Vagina (tissue), 2 donors: Measurements from ENCODE around the gene TBX18. TPM values are rescaled to one million over a fixed set of nuclear protein-coding genes. Genes with fewer than 3 reads are reported as not detected.

Experiments
- DNase-seq, 2 donors: peaks; one replicate each; pipeline ENCODE4 v3.0.0-alpha.2; 2017; ENCODE audit errors: extremely low spot score in 2 of 2
- H3K27ac ChIP-seq: fragments of 200-600 bp; sonication (generic); one replicate; pipeline ENCODE4 v1.5.1; 2019
- H3K27me3 ChIP-seq: fragments of 200-600 bp; sonication (generic); one replicate; pipeline ENCODE4 v1.5.1; 2019
- H3K36me3 ChIP-seq, 2 donors: fragments of 200-600 bp; sonication (generic); one replicate each; pipeline ENCODE4 v1.5.1; 2017 to 2019
- H3K4me1 ChIP-seq: fragments of 200-600 bp; sonication (generic); one replicate; pipeline ENCODE4 v1.5.1; 2019
- H3K4me3 ChIP-seq, 2 donors: fragments of 200-600 bp; sonication (generic); 1 replicate in 1 of 2; 2 replicates in 1 of 2; pipeline ENCODE4 v1.5.1; 2016 to 2019
- H3K9me3 ChIP-seq: fragments of 200-600 bp; sonication (generic); one replicate; pipeline ENCODE4 v1.5.1; 2019
- POLR2A ChIP-seq, 2 donors: fragments of 450-650 bp; IDR thresholded peaks; one replicate each; pipeline ENCODE4 v1.6.1; 2017; ENCODE audit warnings: antibody characterized with exemption in 2 of 2, mild to moderate bottlenecking in 2 of 2, moderate library complexity in 2 of 2
- POLR2AphosphoS5 ChIP-seq, 2 donors: sonication (generic); formaldehyde crosslinking; IDR thresholded peaks; one replicate each; pipeline ENCODE4 v1.9.0; 2017; ENCODE audit warnings: antibody characterized with exemption in 2 of 2, mild to moderate bottlenecking in 2 of 2, low read depth in 1 of 2; ENCODE audit not compliant: insufficient read depth in 1 of 2
- intact Hi-C: fragments of 100-400 bp; cut with DNase I; formaldehyde crosslinking; loops from one replicate; pipeline ENCODE4 v1.15.1; 2023
- total RNA-seq: library from RNA; depleted of rRNA; stranded (reverse); fragments of >200 nt; gene quantifications from one replicate; pipeline ENCODE4 v1.2.3, GENCODE V29; 2016
- TF ChIP-seq, protein P1 (sequence below), 3 experiments: fragments of 450-650 bp in 2 of 3; fragments of 200-600 bp in 1 of 3; sonication (generic) in 1 of 3; IDR thresholded peaks; one replicate each; pipeline ENCODE4 v1.5.1; 2017 to 2019; ENCODE audit warnings: antibody characterized with exemption in 3 of 3, mild to moderate bottlenecking in 2 of 3, moderate library complexity in 2 of 3

The TBX18 gene
- total RNA-seq, 1 donor from 2014 or later: 9.8 TPM

- Histone ChIP-seq H3K9me3 (no peaks in the 10 kb centered on the region), H3K36me3 (no peaks in the 10 kb centered on the region), H3K27me3 (no peaks in the 10 kb centered on the region), H3K27ac (no peak overlapping the region), H3K4me1 (no peaks in the 10 kb centered on the region), H3K4me3 (no peak overlapping the region)
- no peak for DNase-seq
- intact Hi-C loops: no loop called here
- TF ChIP-seq POLR2A (IDR thresholded peaks at IDR 0.05) (no peak), POLR2AphosphoS5 (IDR thresholded peaks at IDR 0.05; ENCODE audit: insufficient read depth in 1 of 2, low read depth in 1 of 2) (no peak)
Observed at GRCh38 chr6:84731401-84731800, 33.0 kb downstream of the TBX18 start.

- TF ChIP-seq, protein P1, sequence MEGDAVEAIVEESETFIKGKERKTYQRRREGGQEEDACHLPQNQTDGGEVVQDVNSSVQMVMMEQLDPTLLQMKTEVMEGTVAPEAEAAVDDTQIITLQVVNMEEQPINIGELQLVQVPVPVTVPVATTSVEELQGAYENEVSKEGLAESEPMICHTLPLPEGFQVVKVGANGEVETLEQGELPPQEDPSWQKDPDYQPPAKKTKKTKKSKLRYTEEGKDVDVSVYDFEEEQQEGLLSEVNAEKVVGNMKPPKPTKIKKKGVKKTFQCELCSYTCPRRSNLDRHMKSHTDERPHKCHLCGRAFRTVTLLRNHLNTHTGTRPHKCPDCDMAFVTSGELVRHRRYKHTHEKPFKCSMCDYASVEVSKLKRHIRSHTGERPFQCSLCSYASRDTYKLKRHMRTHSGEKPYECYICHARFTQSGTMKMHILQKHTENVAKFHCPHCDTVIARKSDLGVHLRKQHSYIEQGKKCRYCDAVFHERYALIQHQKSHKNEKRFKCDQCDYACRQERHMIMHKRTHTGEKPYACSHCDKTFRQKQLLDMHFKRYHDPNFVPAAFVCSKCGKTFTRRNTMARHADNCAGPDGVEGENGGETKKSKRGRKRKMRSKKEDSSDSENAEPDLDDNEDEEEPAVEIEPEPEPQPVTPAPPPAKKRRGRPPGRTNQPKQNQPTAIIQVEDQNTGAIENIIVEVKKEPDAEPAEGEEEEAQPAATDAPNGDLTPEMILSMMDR (IDR thresholded peaks at IDR 0.05): no peak
- TF ChIP-seq POLR2A (IDR thresholded peaks at IDR 0.05) (no peak), POLR2AphosphoS5 (IDR thresholded peaks at IDR 0.05; ENCODE audit: insufficient read depth in 1 of 2, low read depth in 1 of 2) (no peak)
- Histone ChIP-seq H3K36me3 (no peaks in the 10 kb centered on the region), H3K27ac (no peak overlapping the region), H3K27me3 (no peaks in the 10 kb centered on the region), H3K4me3 (no peak overlapping the region), H3K4me1 (no peaks in the 10 kb centered on the region), H3K9me3 (no peaks in the 10 kb centered on the region)
- intact Hi-C loops: no loop called here
- DNase-seq: no peak
Observed at GRCh38 chr6:84728602-84729001, 35.8 kb downstream of the TBX18 start.

DNA sequence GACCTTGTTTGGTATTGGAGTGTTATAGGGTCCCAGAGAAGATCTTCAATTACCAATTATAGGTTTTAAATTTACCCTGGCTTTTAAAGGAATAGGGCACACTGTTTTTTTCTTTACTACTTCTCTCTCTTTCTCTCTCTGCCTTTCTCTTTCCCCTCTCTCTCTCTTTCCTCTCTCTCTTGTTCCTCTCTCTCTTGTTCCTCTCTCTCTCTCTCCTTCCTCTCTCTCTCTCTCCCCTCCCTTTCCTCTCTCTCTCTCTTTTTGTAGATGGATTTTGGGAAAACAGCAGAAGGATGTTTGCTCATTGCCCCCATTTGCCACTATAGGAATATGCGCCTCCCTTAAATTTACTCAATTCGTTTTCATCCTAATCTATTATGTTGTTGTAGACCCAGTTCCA lies 45.2 kb downstream of the TBX18 start:
- no peaks in the 10 kb centered on the region for H3K9me3 ChIP-seq
- intact Hi-C loops: no loop called here
- H3K27me3 ChIP-seq: no peaks in the 10 kb centered on the region
- H3K4me1 ChIP-seq: no peaks in the 10 kb centered on the region
- H3K4me3 ChIP-seq: no peak overlapping the region
- no peak overlapping the region for H3K27ac ChIP-seq
- H3K36me3 ChIP-seq: no peaks in the 10 kb centered on the region
- TF ChIP-seq POLR2AphosphoS5 (IDR thresholded peaks at IDR 0.05; ENCODE audit: insufficient read depth in 1 of 2, low read depth in 1 of 2) (no peak), POLR2A (IDR thresholded peaks at IDR 0.05) (no peak)
- TF ChIP-seq, protein P1 (IDR thresholded peaks at IDR 0.05): no peak
- DNase-seq: no peak

- Histone ChIP-seq H3K27ac (no peak overlapping the region), H3K4me3 (no peak overlapping the region), H3K4me1 (no peaks in the 10 kb centered on the region), H3K9me3 (no peaks in the 10 kb centered on the region), H3K27me3 (no peaks in the 10 kb centered on the region), H3K36me3 (no peaks in the 10 kb centered on the region)
- no peak for DNase-seq
- intact Hi-C loops: no loop called here
- TF ChIP-seq POLR2AphosphoS5 (IDR thresholded peaks at IDR 0.05; ENCODE audit: insufficient read depth in 1 of 2, low read depth in 1 of 2): no peak
- TF ChIP-seq, protein P1 (IDR thresholded peaks at IDR 0.05): no peak
- no peak for TF ChIP-seq POLR2A (IDR thresholded peaks at IDR 0.05)
Observed at GRCh38 chr6:84718038-84718955, 46.1 kb downstream of the TBX18 start.

DNA sequence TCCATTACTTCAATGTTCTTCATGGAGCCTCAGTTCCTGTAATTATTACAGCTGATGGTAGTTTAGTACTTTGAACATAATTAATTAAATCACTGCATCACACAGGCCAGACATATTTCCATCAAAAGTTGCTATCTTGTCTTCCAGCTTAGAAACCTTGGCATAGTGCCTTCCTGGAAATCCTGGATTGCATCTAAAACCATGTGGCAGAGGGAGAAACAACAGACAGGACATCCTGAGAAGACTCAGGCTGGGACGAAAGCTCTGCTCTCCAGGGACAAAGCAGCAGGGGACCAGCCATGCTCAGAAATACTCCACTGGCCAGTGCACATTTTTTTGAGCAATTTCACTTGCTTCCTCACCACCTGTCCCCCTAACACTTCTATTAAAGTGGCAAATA lies 55.3 kb downstream of the TBX18 start:
- TF ChIP-seq, protein P1 (IDR thresholded peaks at IDR 0.05): no peak
- TF ChIP-seq POLR2AphosphoS5 (IDR thresholded peaks at IDR 0.05; ENCODE audit: insufficient read depth in 1 of 2, low read depth in 1 of 2): no peak
- no peak for TF ChIP-seq POLR2A (IDR thresholded peaks at IDR 0.05)
- Histone ChIP-seq H3K27ac (no peak overlapping the region), H3K4me3 (no peak overlapping the region), H3K4me1 (no peaks in the 10 kb centered on the region), H3K9me3 (no peaks in the 10 kb centered on the region), H3K27me3 (no peaks in the 10 kb centered on the region), H3K36me3 (no peaks in the 10 kb centered on the region)
- no peak for DNase-seq
- intact Hi-C loops: no loop called here
